Erythroblast (primary cell): Measurements from ENCODE around the gene ZNF592.

Experiments used
- DNase-seq, 2 experiments: peaks; one replicate each; lab custom pipeline; 2025; lab: John Stamatoyannopoulos, UW
- GATA1 ChIP-seq: IDR thresholded peaks from 2 replicates; pipeline ENCODE4 v1.6.1; 2011; ENCODE audit warnings: low read depth, mild to moderate bottlenecking, control low read depth, low read length, moderate library complexity
- POLR2A ChIP-seq: IDR thresholded peaks from 2 replicates; pipeline ENCODE4 v1.6.1; 2011; ENCODE audit warnings: mild to moderate bottlenecking, low read length

ZNF592 gene

GRCh38 chr15:84755736-84756527, 7.5 kb downstream of the ZNF592 start:
- DNase-seq = no peak
- no peak for TF ChIP-seq GATA1

GRCh38 chr15:84759018-84759417, 10.6 kb downstream of the ZNF592 start:
- no peak for DNase-seq
- TF ChIP-seq GATA1 (no peak), POLR2A (no peak)

DNA sequence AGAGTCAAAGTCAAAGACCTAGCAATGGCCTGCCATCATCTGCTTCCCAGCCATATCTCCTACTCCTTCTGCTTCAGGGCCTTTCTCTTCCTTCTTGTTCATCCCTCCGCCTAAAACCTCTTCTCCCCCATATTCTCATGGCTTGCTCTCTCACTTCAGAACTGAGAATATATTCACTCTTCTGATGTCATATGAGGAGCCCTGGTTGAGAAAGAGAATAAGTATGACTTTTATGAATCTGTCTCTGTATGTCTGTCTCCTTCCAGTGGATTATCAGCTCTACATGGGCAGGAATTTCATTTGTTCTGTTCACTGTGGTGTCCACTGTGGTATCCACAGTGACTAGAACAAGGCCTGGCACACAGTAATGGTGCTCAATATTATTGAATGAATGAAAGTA, 11.8 kb downstream of the ZNF592 start:
- no peak for DNase-seq
- TF ChIP-seq GATA1 = no peak
- TF ChIP-seq POLR2A = no peak

- DNase-seq = no peak
- TF ChIP-seq POLR2A (no peak), GATA1 (no peak)
These were observed 13.3 kb downstream of the ZNF592 start for GRCh38 chr15:84761607-84762131.

- TF ChIP-seq GATA1 (no peak), POLR2A (no peak)
- DNase-seq = no peak
These were observed 14.6 kb downstream of the ZNF592 start for GRCh38 chr15:84762840-84763572.

DNA sequence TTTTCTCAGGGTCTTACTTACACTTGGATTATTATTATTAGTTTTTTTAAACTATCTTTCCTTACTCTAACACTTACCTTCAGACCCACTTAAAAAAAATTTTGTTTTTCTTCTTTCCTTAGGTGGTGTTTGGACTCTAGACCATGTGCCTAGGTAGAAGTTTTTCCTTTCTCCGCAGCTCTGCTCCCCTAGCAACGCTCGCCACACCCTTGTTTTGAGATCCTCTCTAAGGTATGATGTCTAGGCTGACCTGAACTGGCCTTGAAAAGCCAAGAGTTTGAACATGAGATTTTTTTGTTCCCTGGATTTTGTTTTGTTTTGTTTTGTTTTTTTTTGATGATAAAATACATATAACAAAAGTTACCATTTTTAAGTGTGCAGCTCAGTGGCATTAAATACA, 16.2 kb downstream of the ZNF592 start:
- TF ChIP-seq POLR2A (no peak), GATA1 (no peak)

GRCh38 chr15:84764989-84765388, 16.6 kb downstream of the ZNF592 start:
- DNase-seq = no peak
- TF ChIP-seq GATA1 (no peak), POLR2A (no peak)

More for the DNA sequence above, 16.2 kb downstream of the ZNF592 start:
- DNase-seq = no peak

- TF ChIP-seq GATA1 = no peak
- TF ChIP-seq POLR2A = no peak
- DNase-seq = no peak
These were observed 17.3 kb downstream of the ZNF592 start for GRCh38 chr15:84765675-84766074.

- TF ChIP-seq POLR2A = no peak
- TF ChIP-seq GATA1 = no peak
- DNase-seq = no peak
These were observed 18.2 kb downstream of the ZNF592 start for GRCh38 chr15:84766461-84767035.

GRCh38 chr15:84772031-84772430, 23.6 kb downstream of the ZNF592 start:
- no peak for TF ChIP-seq POLR2A
- TF ChIP-seq GATA1 = no peak
- DNase-seq = no peak

- no peak for DNase-seq
- no peak for TF ChIP-seq GATA1
- no peak for TF ChIP-seq POLR2A
These were observed 24.1 kb downstream of the ZNF592 start for GRCh38 chr15:84772467-84772866.

DNA sequence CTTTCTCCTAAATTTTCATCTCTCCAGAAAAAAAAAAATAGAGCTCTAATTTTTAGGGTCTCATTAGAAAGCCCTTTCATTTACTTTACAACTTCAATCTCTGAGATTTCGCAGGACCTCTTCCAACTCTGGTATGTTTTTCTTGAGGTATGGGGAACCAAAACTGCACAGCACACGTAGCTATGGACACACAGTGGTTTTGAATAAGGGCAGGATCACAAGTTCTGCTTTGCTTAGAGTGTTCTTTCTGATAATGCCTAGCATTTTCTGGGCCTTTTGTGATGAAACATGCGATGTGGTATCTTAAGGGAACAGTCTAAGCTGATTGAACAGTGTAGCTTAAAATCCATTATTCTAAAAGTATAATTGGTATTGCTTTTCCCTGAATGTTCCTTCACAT, 25.3 kb downstream of the ZNF592 start:
- TF ChIP-seq GATA1 (no peak), POLR2A (no peak)
- DNase-seq = no peak

DNA sequence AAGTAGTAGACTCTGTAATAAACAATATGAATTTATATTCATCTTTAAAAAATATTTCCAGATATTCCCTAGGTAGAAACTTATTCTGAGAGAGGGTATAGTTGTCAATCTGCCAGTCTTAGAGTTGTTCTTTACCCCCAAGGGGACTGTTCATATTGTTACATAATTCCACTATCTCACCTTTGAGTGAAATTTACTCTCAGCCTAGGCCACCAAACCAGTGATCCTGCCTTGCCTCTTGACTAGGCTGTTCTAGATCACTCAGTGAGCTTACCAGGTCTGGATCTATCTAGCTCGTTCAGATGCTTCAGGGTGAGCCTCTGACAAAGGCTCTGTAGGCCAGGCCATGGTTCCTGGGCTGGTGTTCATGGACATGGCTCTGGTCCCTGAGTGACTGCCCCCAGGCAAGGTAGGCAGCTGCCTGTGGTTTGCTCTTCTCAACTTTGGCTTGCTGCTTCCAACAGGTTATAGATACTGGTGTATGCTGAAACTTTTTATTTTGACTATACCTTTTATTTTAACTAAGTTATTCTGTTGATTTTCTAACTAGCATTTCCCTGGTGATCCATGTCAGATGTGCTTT, 27.6 kb downstream of the ZNF592 start:
- no peak for DNase-seq
- TF ChIP-seq GATA1 (no peak), POLR2A (no peak)

GRCh38 chr15:84778194-84778593, 29.8 kb downstream of the ZNF592 start:
- DNase-seq = no peak
- TF ChIP-seq POLR2A = no peak
- no peak for TF ChIP-seq GATA1
